RWPE2 (cell line): Measurements from ENCODE around the gene KLF6.

ENCODE experiments used
- ATAC-seq: fragments of 200-7000 bp; cut with Tn5 transposase; 3 replicates; pipeline ENCODE4 v1.9.1; 2021; ENCODE audit warnings: low read depth
- DNase-seq: peaks from one replicate; pipeline ENCODE4 v3.0.0-alpha.2; 2020; ENCODE audit warnings: low spot score
- H3K27ac ChIP-seq: fragments of 450-650 bp; 2 replicates; pipeline ENCODE4 v1.5.1; 2017; ENCODE audit warnings: mild to moderate bottlenecking; ENCODE audit not compliant: poor library complexity, severe bottlenecking
- H3K27me3 ChIP-seq: fragments of 250-450 bp; sonication (Bioruptor Pico); 2 replicates; pipeline ENCODE4 v1.5.1; 2021; ENCODE audit warnings: mild to moderate bottlenecking, moderate library complexity; ENCODE audit not compliant: insufficient read depth, poor library complexity, severe bottlenecking
- H3K36me3 ChIP-seq: fragments of 250-450 bp; sonication (Bioruptor Pico); 2 replicates; pipeline ENCODE4 v1.5.1; 2020; ENCODE audit warnings: low read depth, mild to moderate bottlenecking, moderate library complexity
- H3K4me1 ChIP-seq: fragments of 250-450 bp; sonication (Bioruptor Pico); 2 replicates; pipeline ENCODE4 v1.5.1; 2021; ENCODE audit warnings: mild to moderate bottlenecking, moderate library complexity; ENCODE audit not compliant: insufficient read depth, poor library complexity, severe bottlenecking
- H3K4me3 ChIP-seq: fragments of 250-450 bp; sonication (Bioruptor Pico); 2 replicates; pipeline ENCODE4 v1.5.1; 2021; ENCODE audit warnings: mild to moderate bottlenecking, moderate library complexity; ENCODE audit not compliant: severe bottlenecking
- H3K9me3 ChIP-seq: fragments of 250-450 bp; sonication (Bioruptor Pico); 2 replicates; pipeline ENCODE4 v1.5.1; 2021; ENCODE audit warnings: mild to moderate bottlenecking, moderate library complexity; ENCODE audit not compliant: severe bottlenecking
- TF ChIP-seq, protein P1 (sequence below): fragments of 450-650 bp; IDR thresholded peaks from one replicate; pipeline ENCODE4 v1.5.1; 2017; ENCODE audit warnings: mild to moderate bottlenecking, moderate library complexity; ENCODE audit not compliant: poor library complexity, severe bottlenecking

Gene KLF6

DNA sequence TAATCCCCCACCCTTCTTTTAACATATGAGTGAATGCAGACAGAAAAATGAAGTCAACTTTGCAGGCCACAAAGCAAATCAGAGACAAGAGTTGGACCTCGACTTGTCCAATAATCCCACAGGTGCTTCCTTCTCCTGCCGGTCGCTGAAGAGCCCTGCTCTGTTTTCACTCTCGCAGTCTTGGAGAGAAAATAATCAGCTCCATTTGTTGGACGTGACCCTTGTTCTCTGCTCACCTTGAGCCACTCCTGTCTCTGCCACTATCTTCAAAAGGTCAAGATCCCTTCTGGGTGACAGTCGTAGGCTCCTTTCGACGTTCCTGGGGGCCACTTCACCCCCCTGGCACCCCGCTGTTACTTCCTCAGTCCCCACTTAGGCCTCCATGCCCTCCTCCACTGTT, 2.8 kb upstream of the KLF6 start:
- peak overlapping the region; percentile 99 for H3K27ac ChIP-seq
- no peaks in the 10 kb centered on the region for H3K27me3 ChIP-seq
- H3K9me3 ChIP-seq, result peaks cover 2% of the 10 kb centered on the region
- H3K4me3 ChIP-seq, result no peak overlapping the region
- peaks cover 9% of the 10 kb centered on the region for H3K4me1 ChIP-seq
- ATAC-seq (no peak), DNase-seq (no peak)
- H3K36me3 ChIP-seq, result peaks cover 21% of the 10 kb centered on the region
- TF ChIP-seq, protein P1, sequence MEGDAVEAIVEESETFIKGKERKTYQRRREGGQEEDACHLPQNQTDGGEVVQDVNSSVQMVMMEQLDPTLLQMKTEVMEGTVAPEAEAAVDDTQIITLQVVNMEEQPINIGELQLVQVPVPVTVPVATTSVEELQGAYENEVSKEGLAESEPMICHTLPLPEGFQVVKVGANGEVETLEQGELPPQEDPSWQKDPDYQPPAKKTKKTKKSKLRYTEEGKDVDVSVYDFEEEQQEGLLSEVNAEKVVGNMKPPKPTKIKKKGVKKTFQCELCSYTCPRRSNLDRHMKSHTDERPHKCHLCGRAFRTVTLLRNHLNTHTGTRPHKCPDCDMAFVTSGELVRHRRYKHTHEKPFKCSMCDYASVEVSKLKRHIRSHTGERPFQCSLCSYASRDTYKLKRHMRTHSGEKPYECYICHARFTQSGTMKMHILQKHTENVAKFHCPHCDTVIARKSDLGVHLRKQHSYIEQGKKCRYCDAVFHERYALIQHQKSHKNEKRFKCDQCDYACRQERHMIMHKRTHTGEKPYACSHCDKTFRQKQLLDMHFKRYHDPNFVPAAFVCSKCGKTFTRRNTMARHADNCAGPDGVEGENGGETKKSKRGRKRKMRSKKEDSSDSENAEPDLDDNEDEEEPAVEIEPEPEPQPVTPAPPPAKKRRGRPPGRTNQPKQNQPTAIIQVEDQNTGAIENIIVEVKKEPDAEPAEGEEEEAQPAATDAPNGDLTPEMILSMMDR, result no peak

DNA sequence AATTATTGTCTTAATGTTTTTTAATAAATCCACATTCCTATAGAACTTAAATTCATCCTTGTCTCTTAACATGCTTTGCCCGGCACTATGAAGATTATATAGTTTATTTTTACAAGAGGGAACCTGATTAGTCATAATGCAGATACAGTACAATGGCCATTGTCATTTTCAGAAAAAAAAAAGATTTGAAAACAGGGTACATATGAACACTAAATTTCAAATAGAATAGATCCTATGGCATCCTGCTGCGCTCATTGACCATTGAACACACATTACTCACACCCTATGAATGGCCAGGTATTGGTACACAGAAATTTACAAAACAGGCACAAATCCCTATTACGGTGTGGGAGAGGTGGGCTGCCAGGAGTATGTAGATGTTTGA, 2.0 kb upstream of the KLF6 start:
- no peak for ATAC-seq
- H3K4me1 ChIP-seq, result peaks cover 9% of the 10 kb centered on the region
- H3K27ac ChIP-seq, result peak overlapping the region; percentile 99
- H3K36me3 ChIP-seq, result peaks cover 29% of the 10 kb centered on the region
- H3K27me3 ChIP-seq, result no peaks in the 10 kb centered on the region
- no peak for DNase-seq
- H3K4me3 ChIP-seq, result no peak overlapping the region
- peaks cover 2% of the 10 kb centered on the region for H3K9me3 ChIP-seq
- TF ChIP-seq, protein P1, result no peak

DNA sequence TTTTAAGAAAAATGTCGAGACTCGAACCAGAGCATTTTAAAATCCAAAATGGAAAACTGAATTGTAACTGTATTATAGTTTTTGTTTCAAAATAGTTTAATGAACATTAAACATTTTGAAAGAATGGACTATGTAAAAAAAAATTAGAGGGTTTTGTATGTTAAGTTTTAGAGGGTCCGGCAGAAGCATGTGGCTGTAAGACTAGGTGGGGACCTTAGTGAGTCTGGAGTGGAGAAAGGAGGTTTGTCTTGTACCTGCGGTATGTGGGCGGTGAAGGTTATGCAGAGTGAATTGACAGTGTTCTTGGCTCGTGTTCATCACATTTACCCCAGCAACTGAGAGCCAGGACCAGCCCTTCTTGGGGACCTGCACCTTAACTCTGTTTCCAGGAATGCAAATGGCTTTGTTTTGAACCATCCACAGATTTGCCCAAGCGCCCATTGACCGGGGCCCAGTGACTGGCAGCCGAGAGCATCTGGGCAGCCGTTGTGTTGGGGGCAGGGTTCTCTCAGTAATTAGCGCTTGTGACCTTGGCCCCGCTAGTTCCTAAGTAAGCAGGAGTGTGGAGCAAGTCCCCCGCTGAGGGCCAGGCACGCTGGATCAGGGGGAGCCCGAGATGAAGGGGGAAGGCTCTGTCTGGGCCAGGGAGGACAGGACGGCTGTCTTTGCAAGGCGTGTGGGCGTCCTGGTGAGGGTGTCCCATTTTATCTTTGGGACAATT, 1.4 kb upstream of the KLF6 start:
- no peaks in the 10 kb centered on the region for H3K27me3 ChIP-seq
- peaks cover 35% of the 10 kb centered on the region for H3K36me3 ChIP-seq
- H3K9me3 ChIP-seq, result peaks cover 2% of the 10 kb centered on the region
- no peak for DNase-seq
- peak; percentile 9; the same call in 1 of the 3 replicates for ATAC-seq
- H3K4me1 ChIP-seq, result peaks cover 9% of the 10 kb centered on the region
- peak overlapping the region; percentile 60 for H3K4me3 ChIP-seq
- peak overlapping the region; percentile 99 for H3K27ac ChIP-seq
- TF ChIP-seq, protein P1, result no peak

DNA sequence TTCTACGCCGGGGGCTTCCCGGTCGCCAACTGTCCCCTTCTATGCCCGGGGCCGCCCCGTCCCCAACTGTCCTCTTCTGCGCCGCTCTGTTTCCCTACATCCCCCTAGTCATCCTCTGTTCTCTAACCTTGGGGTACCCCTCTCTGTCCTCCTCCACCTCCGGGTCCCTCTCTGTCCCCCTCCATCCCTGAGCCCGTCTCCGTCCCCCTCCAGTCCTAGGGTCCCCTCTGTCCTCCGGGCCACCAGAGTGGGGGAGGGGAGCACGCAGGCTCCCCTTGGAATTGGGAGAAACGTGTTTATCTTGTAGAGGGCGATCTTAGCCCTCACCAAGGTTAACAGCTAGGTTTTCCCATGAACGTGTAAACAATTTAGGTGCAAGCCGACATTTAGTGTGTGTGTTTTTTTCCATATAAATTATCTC, 852 bp upstream of the KLF6 start:
- Histone ChIP-seq H3K9me3 (peaks cover 2% of the 10 kb centered on the region), H3K4me1 (peaks cover 12% of the 10 kb centered on the region), H3K27ac (peak overlapping the region; percentile 99), H3K4me3 (peak overlapping the region; percentile 60), H3K27me3 (no peaks in the 10 kb centered on the region), H3K36me3 (peaks cover 41% of the 10 kb centered on the region)
- no peak for ATAC-seq
- DNase-seq, result no peak
- TF ChIP-seq, protein P1, result no peak

DNA sequence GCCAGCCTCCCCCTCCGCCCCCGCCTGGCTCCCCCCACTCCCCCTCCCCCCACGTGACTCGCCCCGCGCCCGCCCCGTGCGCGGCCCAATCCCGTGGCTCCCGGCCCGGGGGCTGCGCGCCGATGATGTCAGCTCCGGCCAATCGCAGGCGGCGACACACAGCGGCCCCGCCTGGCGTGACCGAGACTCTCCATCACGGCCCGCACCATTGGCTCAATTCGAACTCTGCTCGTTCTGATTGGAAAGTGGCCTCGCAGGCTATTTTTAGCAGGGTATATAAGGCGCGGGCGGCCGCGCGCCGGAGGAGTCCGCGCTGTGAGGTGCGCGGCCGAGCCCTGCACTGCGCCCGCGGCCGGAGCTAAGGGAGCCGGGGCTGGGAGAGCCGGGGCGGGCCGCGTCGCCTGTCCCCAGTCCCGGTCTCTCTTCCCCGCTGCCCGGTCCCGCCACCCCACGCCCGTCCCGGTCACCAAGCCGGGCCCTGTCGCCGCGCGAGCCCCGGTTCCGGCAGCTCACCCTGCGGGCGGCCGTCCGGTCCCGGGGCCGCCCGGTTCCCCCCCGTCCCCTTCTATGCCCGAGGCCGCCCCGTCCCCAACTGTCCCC, 342 bp upstream of the KLF6 start:
- TF ChIP-seq, protein P1, result no peak
- Histone ChIP-seq H3K4me1 (peaks cover 15% of the 10 kb centered on the region), H3K36me3 (peaks cover 46% of the 10 kb centered on the region), H3K27ac (peak overlapping the region; percentile 99), H3K4me3 (peak overlapping the region; percentile 71), H3K9me3 (peaks cover 2% of the 10 kb centered on the region), H3K27me3 (no peaks in the 10 kb centered on the region)
- peak; percentile 95 for DNase-seq
- ATAC-seq, result peak; percentile 49
